ENCODE results near the gene PDCD6IP. TPM values are rescaled to one million over a fixed set of nuclear protein-coding genes. Genes with fewer than 3 reads are reported as not detected.

Gene PDCD6IP
- polyA plus RNA-seq, 3 donors = 88.8 to 100 (median 90.2) TPM

DNA sequence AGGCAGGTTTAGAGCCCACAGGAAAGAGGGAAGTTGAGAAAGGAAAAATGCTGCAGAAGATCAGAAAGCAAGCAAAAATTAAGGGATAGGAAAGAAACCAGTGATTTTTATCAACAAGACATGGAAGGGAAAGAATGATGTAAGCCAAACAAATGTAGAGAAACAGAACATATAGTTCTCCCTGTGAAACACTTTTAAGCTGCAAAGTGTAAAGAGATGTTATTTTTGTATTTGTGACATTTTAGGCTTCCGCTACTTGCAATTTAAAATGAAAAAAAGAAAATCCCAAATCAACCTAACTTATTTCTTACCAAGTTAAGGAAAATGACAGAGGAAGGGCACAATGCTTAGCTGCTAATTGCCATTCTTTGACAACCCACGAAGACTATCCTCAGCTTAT, 111.6 kb downstream of the PDCD6IP start:
- no peak for DNase-seq
- Mint-ChIP-seq H3K27ac (no peak overlapping the region), H3K4me1 (peaks cover 12% of the 10 kb centered on the region), H3K4me3 (no peak overlapping the region), H3K36me3 (no peaks in the 10 kb centered on the region), H3K9me3 (peaks cover 0 to 6% (median 0%) of the 10 kb centered on the region in 7 donors), H3K27me3 (ENCODE audit: low read depth in 3 of 3) (no peaks in the 10 kb centered on the region)
- Histone ChIP-seq H3K79me2 (ENCODE audit: insufficient read depth, low read length) (no peaks in the 10 kb centered on the region), H3K4me3 (replicated peaks in 1 of 3; ENCODE audit: low read depth in 2 of 3, low read length in 3 of 3) (no peak overlapping the region), H3K36me3 (replicated peaks in 1 of 2; ENCODE audit: control insufficient read depth in 1 of 2, insufficient read depth in 2 of 2, low read length in 2 of 2) (no peaks in the 10 kb centered on the region), H3K4me1 (ENCODE audit: control insufficient read depth in 1 of 2, insufficient read depth in 2 of 2, low read length in 2 of 2) (peaks cover 5 to 9% of the 10 kb centered on the region in 2 donors), H3K9me3 (replicated peaks in 1 of 2; ENCODE audit: control insufficient read depth in 1 of 2, insufficient read depth in 1 of 2, low read length in 2 of 2) (no peaks in the 10 kb centered on the region), H3K27ac (ENCODE audit: low read depth in 1 of 2, low read length in 2 of 2) (no peak overlapping the region), H2AFZ (ENCODE audit: insufficient read depth, low read depth, low read length, poor library complexity, severe bottlenecking) (no peak overlapping the region), H3K27me3 (ENCODE audit: control insufficient read depth in 2 of 2, insufficient read depth in 2 of 2, low read length in 2 of 2) (no peaks in the 10 kb centered on the region), H3K4me2 (replicated peaks; ENCODE audit: extremely low read depth, low read length, poor library complexity, severe bottlenecking) (no peak overlapping the region), H3K9ac (ENCODE audit: insufficient read depth, low read length, poor library complexity, severe bottlenecking) (no peak overlapping the region), H4K20me1 (ENCODE audit: insufficient read depth, low read length) (no peaks in the 10 kb centered on the region)
- WGBS (ENCODE audit: insufficient coverage) = no CpG with 5 or more reads among the region's 2 CpGs
- TF ChIP-seq, protein P1, sequence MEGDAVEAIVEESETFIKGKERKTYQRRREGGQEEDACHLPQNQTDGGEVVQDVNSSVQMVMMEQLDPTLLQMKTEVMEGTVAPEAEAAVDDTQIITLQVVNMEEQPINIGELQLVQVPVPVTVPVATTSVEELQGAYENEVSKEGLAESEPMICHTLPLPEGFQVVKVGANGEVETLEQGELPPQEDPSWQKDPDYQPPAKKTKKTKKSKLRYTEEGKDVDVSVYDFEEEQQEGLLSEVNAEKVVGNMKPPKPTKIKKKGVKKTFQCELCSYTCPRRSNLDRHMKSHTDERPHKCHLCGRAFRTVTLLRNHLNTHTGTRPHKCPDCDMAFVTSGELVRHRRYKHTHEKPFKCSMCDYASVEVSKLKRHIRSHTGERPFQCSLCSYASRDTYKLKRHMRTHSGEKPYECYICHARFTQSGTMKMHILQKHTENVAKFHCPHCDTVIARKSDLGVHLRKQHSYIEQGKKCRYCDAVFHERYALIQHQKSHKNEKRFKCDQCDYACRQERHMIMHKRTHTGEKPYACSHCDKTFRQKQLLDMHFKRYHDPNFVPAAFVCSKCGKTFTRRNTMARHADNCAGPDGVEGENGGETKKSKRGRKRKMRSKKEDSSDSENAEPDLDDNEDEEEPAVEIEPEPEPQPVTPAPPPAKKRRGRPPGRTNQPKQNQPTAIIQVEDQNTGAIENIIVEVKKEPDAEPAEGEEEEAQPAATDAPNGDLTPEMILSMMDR (IDR thresholded peaks at IDR 0.05) = no peak
- intact Hi-C loops (cut with micrococcal nuclease) = no loop called here

DNA sequence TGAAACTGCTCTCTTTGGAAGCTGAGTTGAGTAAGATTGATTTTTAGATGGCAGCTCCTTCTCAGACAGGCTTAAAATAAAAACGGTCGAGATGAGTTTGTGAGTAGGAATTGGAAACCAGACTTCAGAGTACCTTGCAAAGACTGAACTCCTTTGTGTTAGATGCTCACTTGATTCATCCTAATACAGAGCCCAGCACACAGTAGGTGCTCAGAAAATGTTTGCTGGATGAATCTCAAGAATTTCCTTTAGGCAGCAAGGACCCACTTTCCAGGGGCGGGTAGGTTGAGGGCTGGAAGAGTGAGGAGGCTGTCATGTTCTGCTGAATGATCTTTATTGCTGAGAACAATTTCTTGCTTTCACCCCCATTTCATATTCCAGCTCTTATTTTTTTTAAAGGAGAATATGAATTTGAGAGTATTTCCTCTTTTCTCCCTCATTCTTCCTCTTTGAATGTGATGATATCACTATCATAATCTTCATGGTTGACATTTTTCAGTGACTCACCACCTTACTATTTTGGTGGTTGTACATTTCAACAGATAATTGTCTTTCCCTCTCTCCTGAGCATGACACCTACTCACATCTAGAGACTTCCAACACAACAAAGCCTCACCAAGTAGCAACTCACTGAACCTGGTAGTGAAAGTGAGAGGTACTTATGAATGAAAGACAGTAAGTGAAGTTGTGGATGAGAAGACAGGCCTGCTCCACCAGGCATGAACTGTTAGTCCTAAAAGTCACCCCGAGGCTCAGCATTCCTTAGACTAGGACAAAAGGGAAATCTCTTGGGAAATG, 113.3 kb downstream of the PDCD6IP start:
- no peak overlapping the region for H3K4me3 ChIP-seq (replicated peaks in 1 of 3; ENCODE audit: low read depth in 2 of 3, low read length in 3 of 3)
- H3K27me3 ChIP-seq (ENCODE audit: control insufficient read depth in 2 of 2, insufficient read depth in 2 of 2, low read length in 2 of 2) = no peaks in the 10 kb centered on the region
- no peaks in the 10 kb centered on the region for H3K9me3 ChIP-seq (replicated peaks in 1 of 2; ENCODE audit: control insufficient read depth in 1 of 2, insufficient read depth in 1 of 2, low read length in 2 of 2)
- peak overlapping the region in 1 of 7 donors; percentile 28 for H3K27ac Mint-ChIP-seq
- no peaks in the 10 kb centered on the region for H4K20me1 ChIP-seq (ENCODE audit: insufficient read depth, low read length)
- H3K36me3 ChIP-seq (replicated peaks in 1 of 2; ENCODE audit: control insufficient read depth in 1 of 2, insufficient read depth in 2 of 2, low read length in 2 of 2) = no peaks in the 10 kb centered on the region
- no peaks in the 10 kb centered on the region for H3K79me2 ChIP-seq (ENCODE audit: insufficient read depth, low read length)
- no peak overlapping the region for H2AFZ ChIP-seq (ENCODE audit: insufficient read depth, low read depth, low read length, poor library complexity, severe bottlenecking)
- intact Hi-C loops (cut with micrococcal nuclease) = no loop called here
- H3K4me1 Mint-ChIP-seq = peaks cover 16% of the 10 kb centered on the region
- TF ChIP-seq, protein P1 (IDR thresholded peaks at IDR 0.05) = no peak
- peaks cover 0 to 3% (median 0%) of the 10 kb centered on the region in 7 donors for H3K9me3 Mint-ChIP-seq
- DNase-seq = peak; percentile 15 to 41 (median 19)
- no peak overlapping the region for H3K27ac ChIP-seq (ENCODE audit: low read depth in 1 of 2, low read length in 2 of 2)
- H3K4me1 ChIP-seq (ENCODE audit: control insufficient read depth in 1 of 2, insufficient read depth in 2 of 2, low read length in 2 of 2) = peaks cover 5 to 9% of the 10 kb centered on the region in 2 donors
- H3K4me2 ChIP-seq (replicated peaks; ENCODE audit: extremely low read depth, low read length, poor library complexity, severe bottlenecking) = no peak overlapping the region
- no peaks in the 10 kb centered on the region for H3K27me3 Mint-ChIP-seq (ENCODE audit: low read depth in 3 of 3)
- H3K36me3 Mint-ChIP-seq = no peaks in the 10 kb centered on the region
- no peak overlapping the region for H3K4me3 Mint-ChIP-seq
- H3K9ac ChIP-seq (ENCODE audit: insufficient read depth, low read length, poor library complexity, severe bottlenecking) = no peak overlapping the region
- WGBS (ENCODE audit: insufficient coverage) = 100% methylated on average over 1 of the region's 4 CpGs

Data from CD14-positive monocyte (primary cell).